Measurements from ENCODE around the gene DPAGT1.
A peak's percentile ranks its signal among the peaks of the same experiment; 100 is the strongest.

GRCh38 chr11:119121008-119121810, 19.6 kb upstream of the DPAGT1 start, which contains the start of gene HINFP:
- peak in 1 of 4 experiments; percentile 24 for TF ChIP-seq CTCF (IDR thresholded peaks at IDR 0.05)
- TF ChIP-seq POLR2A (IDR thresholded peaks at IDR 0.05), result peak; percentile 79 to 81

Data from uterus (tissue), 2 donors.